Loucy (cell line): ENCODE data around the gene CIITA.

Experiments
- H2AFZ ChIP-seq: fragments of 200-600 bp; sonication (generic); 2 replicates; pipeline ENCODE4 v1.6.0; 2016; ENCODE audit warnings: antibody characterized with exemption, mild to moderate bottlenecking, low read length, moderate library complexity
- H3F3A ChIP-seq: fragments of 200-600 bp; 2 replicates; pipeline ENCODE4 v1.6.0; 2016; ENCODE audit warnings: antibody characterized with exemption, low read depth, mild to moderate bottlenecking
- H3K27me3 ChIP-seq: fragments of 200-600 bp; sonication (generic); 2 replicates; pipeline ENCODE4 v1.6.1; 2014; ENCODE audit warnings: low read length, mild to moderate bottlenecking; ENCODE audit not compliant: insufficient read depth, poor library complexity, severe bottlenecking
- H3K36me3 ChIP-seq: fragments of 200-600 bp; sonication (generic); 2 replicates; pipeline ENCODE4 v1.6.1; 2016; ENCODE audit warnings: low read length; ENCODE audit not compliant: insufficient read depth
- H3K4me1 ChIP-seq: fragments of 200-600 bp; sonication (generic); 2 replicates; pipeline ENCODE4 v1.5.1; 2014; ENCODE audit warnings: low read length, mild to moderate bottlenecking; ENCODE audit not compliant: insufficient read depth, poor library complexity, severe bottlenecking
- H3K4me2 ChIP-seq: fragments of 200-600 bp; sonication (generic); 2 replicates; pipeline ENCODE4 v1.6.0; 2014; ENCODE audit warnings: antibody characterized with exemption, low read length, low read depth, mild to moderate bottlenecking; ENCODE audit not compliant: poor library complexity, severe bottlenecking
- H3K4me3 ChIP-seq: fragments of 200-600 bp; sonication (generic); 2 replicates; pipeline ENCODE4 v1.5.1; 2014; ENCODE audit warnings: low read length, mild to moderate bottlenecking, mixed read lengths; ENCODE audit not compliant: poor library complexity, severe bottlenecking
- H3K79me2 ChIP-seq: fragments of 200-600 bp; sonication (generic); 2 replicates; pipeline ENCODE4 v1.6.1; 2014; ENCODE audit warnings: low read length; ENCODE audit not compliant: insufficient read depth
- H3K9ac ChIP-seq: fragments of 200-600 bp; sonication (generic); 2 replicates; pipeline ENCODE4 v1.6.0; 2014; ENCODE audit warnings: mild to moderate bottlenecking, low read depth, low read length, moderate library complexity; ENCODE audit not compliant: poor library complexity, severe bottlenecking
- H3K9me2 ChIP-seq: fragments of 200-600 bp; sonication (generic); replicated peaks from 2 replicates; pipeline ENCODE4 v1.6.1; 2016; ENCODE audit warnings: low read depth, low read length, mixed read lengths
- H3K9me3 ChIP-seq: fragments of 200-600 bp; sonication (generic); 2 replicates; pipeline ENCODE4 v1.6.1; 2014; ENCODE audit warnings: mild to moderate bottlenecking, antibody characterized with exemption, low read length, low read depth; ENCODE audit not compliant: insufficient read depth
- H4K20me1 ChIP-seq: fragments of 200-600 bp; sonication (generic); 2 replicates; pipeline ENCODE4 v1.6.0; 2014; ENCODE audit warnings: antibody characterized with exemption, low read length, mild to moderate bottlenecking; ENCODE audit not compliant: insufficient read depth, poor library complexity, severe bottlenecking
- CTCF ChIP-seq: fragments of 200-600 bp; sonication (generic); conservative IDR thresholded peaks from 2 replicates; pipeline ENCODE4 v1.5.1; 2014; ENCODE audit warnings: mild to moderate bottlenecking, antibody characterized with exemption, low read length
- EZH2phosphoT487 ChIP-seq: fragments of 200-600 bp; IDR thresholded peaks from 2 replicates; pipeline ENCODE4 v1.6.1; 2018; ENCODE audit warnings: antibody characterized with exemption, mild to moderate bottlenecking, moderate library complexity, borderline replicate concordance

CIITA gene

GRCh38 chr16:10932959-10933710 lies 56.1 kb downstream of the CIITA start:
- Histone ChIP-seq H3K9me3 (no peaks in the 10 kb centered on the region), H3K36me3 (no peaks in the 10 kb centered on the region), H3K9ac (no peak overlapping the region), H3K27me3 (no peaks in the 10 kb centered on the region), H3K9me2 (no peaks in the 10 kb centered on the region), H3K4me1 (peaks cover 15% of the 10 kb centered on the region), H3F3A (no peaks in the 10 kb centered on the region), H2AFZ (no peak overlapping the region), H4K20me1 (peaks cover 2% of the 10 kb centered on the region), H3K4me2 (no peak overlapping the region), H3K79me2 (no peaks in the 10 kb centered on the region), H3K4me3 (no peak overlapping the region)
- TF ChIP-seq CTCF (no peak), EZH2phosphoT487 (no peak)

GRCh38 chr16:10933865-10934264 lies 56.9 kb downstream of the CIITA start:
- H3K9me2 ChIP-seq: no peaks in the 10 kb centered on the region
- no peak overlapping the region for H3K4me3 ChIP-seq
- no peaks in the 10 kb centered on the region for H3K79me2 ChIP-seq
- no peaks in the 10 kb centered on the region for H3K9me3 ChIP-seq
- H3K36me3 ChIP-seq: no peaks in the 10 kb centered on the region
- peaks cover 22% of the 10 kb centered on the region for H3K4me1 ChIP-seq
- no peak overlapping the region for H3K9ac ChIP-seq
- no peak for TF ChIP-seq CTCF
- TF ChIP-seq EZH2phosphoT487: no peak
- H3F3A ChIP-seq: no peaks in the 10 kb centered on the region
- H3K4me2 ChIP-seq: no peak overlapping the region
- H4K20me1 ChIP-seq: peaks cover 2% of the 10 kb centered on the region
- no peaks in the 10 kb centered on the region for H3K27me3 ChIP-seq
- H2AFZ ChIP-seq: no peak overlapping the region

- Histone ChIP-seq H4K20me1 (peaks cover 2% of the 10 kb centered on the region), H3K79me2 (no peaks in the 10 kb centered on the region)
Observed at GRCh38 chr16:10934325-10935107, 57.5 kb downstream of the CIITA start.

More at GRCh38 chr16:10934325-10935107, 57.5 kb downstream of the CIITA start:
- H3K9ac ChIP-seq: no peak overlapping the region
- H3K9me2 ChIP-seq: no peaks in the 10 kb centered on the region
- H3K36me3 ChIP-seq: no peaks in the 10 kb centered on the region
- no peak overlapping the region for H2AFZ ChIP-seq
- no peaks in the 10 kb centered on the region for H3F3A ChIP-seq
- no peak for TF ChIP-seq CTCF
- no peak for TF ChIP-seq EZH2phosphoT487
- no peak overlapping the region for H3K4me3 ChIP-seq
- H3K27me3 ChIP-seq: no peaks in the 10 kb centered on the region
- no peak overlapping the region for H3K4me2 ChIP-seq
- H3K4me1 ChIP-seq: peaks cover 26% of the 10 kb centered on the region
- H3K9me3 ChIP-seq: no peaks in the 10 kb centered on the region
